CD4-positive, alpha-beta T cell treated with Interleukin-4 for 1 hour (primary cell): Measurements from ENCODE around the gene IL10.
"Not testable (repeated sequence)": the region's sequence is repeated elsewhere in the genome, so short reads cannot be mapped to it uniquely, and the experiment has no call there.

ENCODE experiments used
- DNase-seq, 2 donors: peaks; one replicate each; pipeline ENCODE4 v3.0.0-alpha.2; 2020 to 2022

Gene IL10

GRCh38 chr1:206792939-206793607, 20.8 kb upstream of the IL10 start:
- DNase-seq, result no peak

- DNase-seq, result peak in 1 of 2 donors; percentile 21
Observed at GRCh38 chr1:206790502-206791250, 18.4 kb upstream of the IL10 start.

- DNase-seq, result no peak
Observed at GRCh38 chr1:206788487-206789050, 16.3 kb upstream of the IL10 start.

DNA sequence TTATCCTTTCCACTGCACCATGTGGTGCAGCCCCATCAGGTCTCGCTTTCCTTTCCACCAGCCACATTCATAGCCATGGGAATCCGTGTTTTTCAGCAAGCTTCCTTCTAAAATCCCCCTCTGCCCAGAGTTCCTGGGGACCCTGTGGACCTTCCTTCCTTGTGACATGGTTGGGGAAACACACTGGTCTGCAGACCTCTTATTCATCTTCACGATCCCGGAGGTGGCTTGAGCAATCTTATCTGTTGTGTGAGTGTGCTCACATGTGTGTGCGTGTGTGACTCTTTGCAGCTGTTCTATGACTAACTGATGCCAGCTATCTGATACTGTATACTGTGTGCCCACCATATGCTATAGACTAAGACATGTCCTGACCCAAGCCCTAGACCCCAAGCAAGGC, 15.6 kb upstream of the IL10 start:
- DNase-seq, result no peak

GRCh38 chr1:206786212-206786886, 14.1 kb upstream of the IL10 start:
- no peak for DNase-seq

GRCh38 chr1:206785182-206785765, 13.0 kb upstream of the IL10 start:
- DNase-seq, result no peak

DNA sequence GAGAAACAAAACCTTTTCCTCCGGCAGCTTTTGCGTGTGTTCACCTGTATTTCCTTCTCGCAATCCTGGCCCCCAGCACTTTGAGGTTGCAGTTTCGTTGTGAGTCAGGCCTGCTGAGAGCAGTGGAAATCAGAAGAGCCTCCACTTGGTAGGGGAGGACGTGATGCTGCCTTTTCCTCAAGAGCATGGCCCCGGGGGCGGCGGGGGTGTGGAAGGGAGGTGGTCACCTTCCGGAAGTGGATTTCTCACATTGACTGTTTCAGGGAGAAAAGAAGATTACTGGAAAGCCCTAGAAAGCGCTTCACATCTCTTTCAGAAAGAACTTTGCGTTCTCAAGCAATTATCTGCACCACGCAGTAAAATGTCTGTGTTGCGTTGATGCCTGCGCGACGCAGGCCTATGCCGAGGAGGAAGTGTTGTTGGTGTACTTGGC, 12.2 kb upstream of the IL10 start:
- DNase-seq, result peak; percentile 49 to 63

- no peak for DNase-seq
Observed at GRCh38 chr1:206783506-206783905, 11.2 kb upstream of the IL10 start.

DNA sequence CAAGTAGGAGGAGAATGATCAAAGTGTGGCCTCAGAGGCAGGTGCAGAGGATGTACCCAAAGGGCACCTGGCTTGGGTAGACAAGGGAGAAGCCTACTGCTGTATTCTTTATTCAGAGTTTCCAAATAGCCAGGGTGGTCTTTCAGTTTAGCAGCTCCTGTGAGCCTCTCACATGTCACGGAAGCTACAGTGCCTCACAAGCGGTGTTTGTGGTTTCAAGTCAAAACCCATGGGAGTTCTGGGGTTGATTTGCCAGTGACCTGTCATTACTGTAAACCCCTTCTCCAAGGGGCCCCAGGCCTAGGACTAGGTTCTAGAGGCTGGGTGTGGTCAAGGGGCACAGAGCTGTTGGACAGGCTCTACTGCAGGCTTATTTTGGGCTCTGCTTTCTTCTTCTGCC, 10.2 kb upstream of the IL10 start:
- DNase-seq, result peak in 1 of 2 donors; percentile 36

GRCh38 chr1:206779638-206780037, 7.3 kb upstream of the IL10 start:
- no peak for DNase-seq

- DNase-seq, result not testable (repeated sequence)
Observed at GRCh38 chr1:206778911-206779310, 6.6 kb upstream of the IL10 start.

DNA sequence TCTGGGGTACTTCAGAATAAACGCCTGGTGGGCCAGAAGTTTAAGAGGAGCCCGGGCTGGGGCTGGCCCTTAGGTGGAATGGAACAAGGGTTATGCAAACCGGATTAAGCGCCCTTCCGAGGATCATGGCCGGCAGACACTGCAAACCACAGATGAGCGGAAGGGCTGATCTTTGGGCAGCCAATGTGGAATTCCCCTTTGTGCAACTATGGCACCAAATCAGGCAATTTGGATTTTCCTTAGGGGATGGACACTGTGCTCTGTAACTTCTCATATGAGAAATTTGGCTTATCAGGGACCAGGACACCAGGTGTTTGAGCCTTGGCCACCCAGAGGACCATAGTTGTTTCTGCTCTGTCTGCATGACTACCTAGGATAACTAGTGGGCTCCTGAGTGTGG, 5.7 kb upstream of the IL10 start:
- no peak for DNase-seq

DNA sequence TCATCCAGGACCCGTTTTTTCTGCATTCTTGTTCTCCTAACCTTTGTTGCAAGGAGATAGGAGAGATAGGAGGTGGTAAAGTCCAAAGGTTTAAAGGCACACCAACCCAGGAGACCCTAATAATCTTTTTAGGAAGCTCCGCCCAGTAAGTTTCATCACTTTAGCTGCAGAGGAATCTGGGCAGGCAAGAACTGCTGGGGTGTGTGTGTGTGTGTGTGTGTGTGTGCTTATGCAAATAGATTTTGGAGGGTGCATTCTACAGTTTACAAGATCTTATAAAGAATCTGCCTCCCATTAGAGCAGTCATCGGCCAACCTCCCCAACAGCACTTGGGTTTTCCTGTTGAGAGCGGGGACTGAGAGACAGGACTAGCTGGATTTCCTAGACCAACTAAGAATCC, 3.9 kb upstream of the IL10 start:
- no peak for DNase-seq

DNA sequence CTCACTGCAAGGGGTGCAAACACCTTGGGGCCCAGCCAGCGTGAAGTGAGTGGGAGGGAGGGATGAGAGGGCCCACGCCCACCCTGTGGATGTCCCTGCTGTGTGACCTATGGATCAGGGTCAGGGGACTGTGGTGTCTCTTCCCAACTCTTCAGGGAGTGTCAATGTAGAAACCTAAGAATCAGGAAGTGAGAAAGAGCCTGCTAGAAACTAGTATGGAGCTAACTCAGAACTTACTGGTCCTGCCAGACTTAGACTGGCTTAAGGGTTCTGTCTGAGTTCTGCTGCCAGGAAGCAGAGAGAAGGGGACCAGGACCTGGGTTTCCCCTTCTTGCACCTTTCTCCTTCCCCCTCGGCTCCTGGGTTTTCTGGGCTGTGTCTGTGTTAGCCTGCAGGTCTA, 1.8 kb upstream of the IL10 start:
- DNase-seq, result no peak

DNA sequence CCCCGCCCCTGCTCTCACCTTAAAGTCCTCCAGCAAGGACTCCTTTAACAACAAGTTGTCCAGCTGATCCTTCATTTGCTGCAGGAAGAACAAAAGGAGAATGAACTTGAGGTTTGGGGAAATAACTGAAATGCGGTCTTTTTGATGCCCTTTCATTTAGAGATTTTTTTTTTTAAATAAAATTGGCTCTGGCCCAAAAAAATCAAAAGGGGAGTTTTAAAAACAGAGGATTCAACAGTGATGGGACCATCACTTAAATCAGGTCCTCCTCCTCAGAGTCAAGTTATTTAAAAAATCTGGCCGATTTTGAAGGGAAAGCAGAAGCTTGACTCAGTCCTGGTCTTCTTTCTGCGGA, 979 bp downstream of the IL10 start:
- DNase-seq, result no peak

- DNase-seq, result peak in 1 of 2 donors; percentile 54
Observed at GRCh38 chr1:206770531-206771337, 1.6 kb downstream of the IL10 start, which contains the start of gene IL19. Gene IL19 (plus strand): TSS chr1:206770773. CDS start chr1:206836663, 65,890 bp downstream.

GRCh38 chr1:206769304-206769731, 3.0 kb downstream of the IL10 start:
- DNase-seq, result peak; percentile 35 to 57

GRCh38 chr1:206768472-206769303, 3.6 kb downstream of the IL10 start:
- DNase-seq, result no peak

- peak; percentile 74 for DNase-seq
Observed at GRCh38 chr1:206766251-206766856, 5.9 kb downstream of the IL10 start.

GRCh38 chr1:206765771-206766170, 6.5 kb downstream of the IL10 start:
- not testable (repeated sequence) for DNase-seq
